Skeletal muscle cell (primary cell): ENCODE results near the gene ITPK1.
"Not testable (repeated sequence)": the region's sequence is repeated elsewhere in the genome, so short reads cannot be mapped to it uniquely, and the experiment has no call there.

ENCODE experiments used
- DNase-seq: peaks from one replicate; pipeline ENCODE4 v3.0.0-alpha.2; 2010; ENCODE audit warnings: low read depth
- H3K4me3 ChIP-seq: 2 replicates; pipeline ENCODE4 v1.5.1; 2011; ENCODE audit warnings: low read depth, mild to moderate bottlenecking, control low read depth, low read length, moderate library complexity

The ITPK1 gene

DNA sequence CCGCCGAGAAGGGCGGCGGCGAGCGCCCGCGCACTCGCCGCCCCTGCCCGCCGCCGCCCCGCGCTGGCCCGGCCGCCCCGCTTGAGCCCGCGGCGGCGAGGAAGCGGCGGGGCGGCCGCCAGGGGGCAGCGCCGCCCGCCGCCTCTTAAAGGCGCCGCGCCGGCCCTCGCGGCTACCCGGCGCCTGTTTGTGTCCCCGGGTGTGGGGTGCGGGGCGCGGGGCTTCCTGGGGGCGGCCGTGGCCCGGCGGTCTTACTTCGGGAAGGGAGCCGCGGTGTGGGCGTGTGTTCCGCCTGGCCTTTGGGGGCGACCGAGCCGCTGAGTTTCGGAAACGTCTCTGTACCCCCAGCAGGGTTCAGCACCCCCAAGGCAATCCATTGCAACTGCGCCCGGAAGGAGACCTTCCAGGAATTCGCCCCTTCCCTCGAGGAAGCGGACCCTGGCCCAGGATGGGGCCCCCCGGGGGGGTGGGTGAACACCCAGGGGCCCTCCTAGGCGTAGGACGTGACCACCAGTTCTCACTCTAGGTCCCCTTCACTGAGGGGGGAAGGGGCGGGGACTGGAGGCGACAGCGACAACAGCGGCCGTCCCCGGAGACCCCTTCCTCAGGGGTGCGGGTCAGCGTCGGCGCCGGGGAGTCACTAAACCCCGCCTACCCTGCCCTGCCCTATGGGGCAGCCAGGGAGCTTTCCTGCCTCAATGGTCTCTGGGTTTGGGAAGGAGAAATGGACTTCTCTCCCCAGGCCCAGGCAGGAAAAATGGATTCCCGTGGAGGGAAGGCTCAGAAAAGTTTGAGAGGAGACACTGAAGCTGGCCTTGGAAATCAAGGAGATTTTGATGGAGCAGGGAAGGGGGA lies at the start of gene ITPK1:
ITPK1 (minus strand) TSS at position 105 of the 855 bp plus-strand sequence. CDS start 762 bp downstream, outside the sequence.
- H3K4me3 ChIP-seq: peak within 1 kb of the TSS; percentile 70
- no peak for DNase-seq

- H3K4me3 ChIP-seq: no peak overlapping the region
- no peak for DNase-seq
Measured at GRCh38 chr14:93163564-93163963, 47.8 kb upstream of the ITPK1 start.

- H3K4me3 ChIP-seq: no peak overlapping the region
- no peak for DNase-seq
Measured at GRCh38 chr14:93161411-93161940, 45.8 kb upstream of the ITPK1 start.

DNA sequence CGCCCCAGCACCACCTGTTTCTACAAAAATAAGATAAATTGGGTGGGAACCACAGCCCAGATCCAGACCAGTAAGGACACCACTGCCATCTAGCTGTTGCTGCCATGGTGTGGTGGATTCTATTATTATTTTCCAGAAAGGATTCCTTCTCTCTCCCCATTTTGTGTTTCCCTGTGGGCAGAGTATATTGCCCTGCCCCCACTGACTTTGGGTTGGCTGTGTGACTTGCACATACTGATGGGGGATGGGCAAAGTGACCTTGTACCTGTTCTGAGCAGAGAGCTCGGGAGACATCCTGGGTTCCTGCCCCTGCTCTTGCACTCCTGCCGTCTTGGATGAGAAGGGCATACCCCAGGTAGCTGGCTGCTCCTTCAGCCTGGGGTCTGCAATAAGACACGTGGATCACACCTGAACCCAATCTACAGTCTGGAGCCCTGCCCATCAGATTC lies 44.7 kb upstream of the ITPK1 start:
- H3K4me3 ChIP-seq: no peak overlapping the region
- DNase-seq: no peak

DNA sequence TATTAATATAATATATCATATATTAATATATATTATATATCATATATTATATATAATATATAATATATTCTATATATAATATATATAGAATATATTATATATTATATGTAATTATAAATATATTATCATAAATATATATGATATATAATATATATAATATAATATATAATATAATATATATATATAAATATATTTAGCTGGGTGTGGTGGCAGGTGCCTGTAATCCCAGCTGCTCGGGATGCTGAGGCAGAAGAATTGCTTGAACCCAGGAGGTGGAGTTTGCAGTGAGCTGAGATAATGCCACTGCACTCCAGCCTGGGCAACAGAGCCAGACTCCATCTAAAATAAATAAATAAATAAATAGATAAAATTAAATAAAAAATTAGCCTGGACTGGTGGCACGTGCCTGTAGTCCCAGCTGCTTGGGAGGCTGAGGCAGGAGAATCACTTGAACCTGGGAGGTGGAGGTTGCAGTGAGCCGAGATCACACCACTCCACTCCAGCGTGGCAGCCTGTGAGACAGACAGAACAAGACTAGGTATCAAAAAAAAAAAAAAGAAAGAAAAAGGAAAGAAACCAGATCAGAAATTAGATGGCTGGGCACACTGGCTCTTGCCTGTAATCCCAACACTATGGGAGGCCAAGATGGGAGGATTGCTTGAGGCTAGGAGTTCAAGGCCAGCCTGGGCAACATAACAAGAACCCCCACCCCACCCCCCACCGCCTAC lies 44.1 kb upstream of the ITPK1 start:
- H3K4me3 ChIP-seq, DNase-seq: not testable (repeated sequence)

DNA sequence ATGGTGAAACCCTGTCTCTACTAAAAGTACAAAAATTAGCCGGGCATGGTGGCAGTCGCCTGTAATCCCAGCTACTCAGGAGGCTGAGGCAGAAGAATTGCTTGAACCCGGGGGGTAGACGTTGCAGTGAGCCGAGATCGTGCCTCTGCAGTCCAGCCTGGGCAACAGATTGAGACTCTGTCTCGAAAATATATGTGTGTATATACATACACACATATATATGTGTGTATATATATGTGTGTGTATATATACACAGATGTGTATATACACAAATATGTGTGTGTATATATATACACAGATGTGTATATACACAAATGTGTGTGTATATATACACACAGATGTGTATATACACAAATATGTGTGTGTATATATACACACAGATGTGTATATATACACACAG lies 42.6 kb upstream of the ITPK1 start:
- H3K4me3 ChIP-seq: not testable (repeated sequence)

GRCh38 chr14:93156693-93157369 lies 41.1 kb upstream of the ITPK1 start:
- H3K4me3 ChIP-seq: no peak overlapping the region
- no peak for DNase-seq

More for the DNA sequence above, 42.6 kb upstream of the ITPK1 start:
- DNase-seq: not testable (repeated sequence)

GRCh38 chr14:93155667-93156066 lies 39.9 kb upstream of the ITPK1 start:
- DNase-seq: no peak
- no peak overlapping the region for H3K4me3 ChIP-seq

DNA sequence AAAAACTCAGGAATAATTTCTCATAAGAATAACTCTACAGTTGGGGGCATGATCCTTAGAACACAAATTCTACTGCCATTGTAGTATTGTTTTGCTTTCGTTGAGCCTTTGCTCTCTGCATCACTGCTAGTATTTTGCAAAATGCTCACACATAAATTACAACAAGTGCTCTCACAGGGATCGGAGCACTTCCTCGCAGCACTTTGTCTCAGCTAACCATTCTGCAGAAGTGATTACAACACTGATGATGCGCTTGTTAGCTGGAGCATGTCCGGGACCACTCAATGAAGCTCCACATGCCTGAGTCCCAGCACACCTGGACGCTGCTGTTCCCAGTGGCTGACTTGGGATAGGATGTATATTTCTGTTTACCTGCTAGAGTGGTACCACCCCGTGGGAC lies 37.4 kb upstream of the ITPK1 start:
- H3K4me3 ChIP-seq: no peak overlapping the region
- DNase-seq: peak; percentile 11

- DNase-seq: no peak
- no peak overlapping the region for H3K4me3 ChIP-seq
Measured at GRCh38 chr14:93150227-93151208, 34.8 kb upstream of the ITPK1 start.

DNA sequence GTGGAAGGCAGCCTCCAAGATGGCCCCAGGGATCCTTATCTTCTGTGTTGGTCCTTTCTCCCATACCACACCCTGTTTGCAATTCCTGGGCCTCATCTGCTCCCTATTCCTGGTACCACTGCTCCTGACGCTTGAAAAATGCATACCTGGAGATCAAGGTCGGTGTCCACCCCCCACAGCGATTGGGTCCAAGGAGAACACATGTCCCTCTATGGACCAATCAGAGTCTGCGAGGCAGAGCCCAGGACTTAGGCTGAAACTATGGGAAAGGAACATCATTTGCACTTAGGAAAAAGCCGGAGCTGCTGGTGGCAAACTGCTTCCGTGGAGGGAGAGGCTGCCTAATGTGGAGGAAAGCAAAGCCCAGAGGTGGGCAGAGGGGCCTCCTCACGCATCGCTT lies 33.3 kb upstream of the ITPK1 start:
- no peak overlapping the region for H3K4me3 ChIP-seq

DNA sequence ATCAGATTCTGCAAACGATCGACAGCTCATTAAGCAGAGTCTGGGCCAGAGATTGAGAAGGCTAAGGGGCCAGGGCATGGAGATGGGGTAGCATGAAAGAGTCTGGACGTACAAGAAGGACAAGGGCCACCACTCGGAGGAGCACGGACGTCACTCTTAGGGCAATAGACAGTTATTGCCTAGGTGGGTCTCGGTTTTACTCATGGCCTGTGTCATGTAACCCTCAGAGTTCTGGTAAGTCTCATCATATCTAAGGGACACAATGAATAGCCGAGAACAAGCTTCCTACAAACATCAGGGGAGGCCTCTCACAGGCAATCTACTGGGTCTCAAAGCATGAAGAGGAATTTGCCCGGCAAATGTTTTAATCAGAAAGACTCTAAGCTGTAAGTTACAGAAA lies 30.4 kb upstream of the ITPK1 start:
- no peak for DNase-seq

More for the DNA sequence above, 33.3 kb upstream of the ITPK1 start:
- DNase-seq: no peak

DNA sequence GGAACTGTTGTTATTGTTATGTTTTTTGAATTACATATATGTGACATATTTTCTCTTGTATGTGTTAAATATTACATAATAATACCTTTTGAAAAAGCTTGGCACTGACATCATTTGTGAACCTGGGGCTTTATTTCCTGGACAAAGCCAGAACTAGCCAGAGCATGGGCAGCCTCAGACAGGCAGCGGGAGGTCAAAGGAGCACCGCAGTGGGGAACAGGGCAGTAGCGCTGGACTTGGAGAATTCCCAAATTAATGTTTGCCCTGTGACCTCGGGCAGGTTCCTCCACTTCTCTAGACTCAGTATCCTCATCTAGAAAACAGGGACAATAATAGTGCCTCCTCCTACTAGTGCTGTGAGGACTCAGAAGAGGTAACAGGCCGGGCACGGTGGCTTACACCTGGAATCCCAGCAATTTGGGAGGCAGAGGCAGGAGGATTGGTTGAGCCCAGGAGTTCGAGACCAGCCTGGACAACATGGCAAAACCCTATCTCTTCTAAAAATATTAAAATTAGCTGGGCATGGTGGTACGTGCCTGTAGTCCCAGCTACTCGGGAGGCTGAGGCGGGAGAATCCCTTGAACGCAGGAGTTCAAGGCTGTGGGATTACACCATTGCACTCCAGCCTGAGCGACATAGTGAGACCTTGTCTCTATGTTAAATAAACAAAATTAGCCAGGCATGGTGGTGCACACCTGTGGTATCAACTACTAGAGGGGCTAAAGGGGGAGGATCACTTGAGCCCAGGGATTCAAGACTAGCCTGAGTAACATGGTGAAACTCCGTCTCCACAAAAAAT lies 27.3 kb upstream of the ITPK1 start:
- no peak overlapping the region for H3K4me3 ChIP-seq
- no peak for DNase-seq

More for the DNA sequence above, 30.4 kb upstream of the ITPK1 start:
- no peak overlapping the region for H3K4me3 ChIP-seq

- H3K4me3 ChIP-seq: no peak overlapping the region
- DNase-seq: no peak
Measured at GRCh38 chr14:93137864-93138263, 22.1 kb upstream of the ITPK1 start.

DNA sequence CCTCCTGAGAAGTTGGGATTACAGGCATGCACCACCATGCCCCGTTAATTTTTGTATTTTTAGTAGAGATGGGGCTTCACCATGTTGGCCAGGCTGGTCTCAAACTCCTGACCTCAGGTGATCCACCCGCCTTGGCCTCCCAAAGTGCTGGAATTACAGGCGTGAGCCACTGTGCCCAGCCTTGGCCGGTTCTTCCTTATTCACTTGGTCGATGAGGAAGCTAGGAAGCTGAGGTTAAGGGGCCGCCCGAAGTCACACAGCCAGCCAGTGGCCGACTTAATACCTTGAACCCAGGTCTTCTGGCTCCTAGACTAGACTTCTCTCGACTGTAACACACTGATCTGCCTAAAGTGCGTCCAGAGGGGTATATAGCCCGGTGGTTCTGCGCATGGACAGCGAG lies 20.8 kb upstream of the ITPK1 start:
- not testable (repeated sequence) for H3K4me3 ChIP-seq, DNase-seq

DNA sequence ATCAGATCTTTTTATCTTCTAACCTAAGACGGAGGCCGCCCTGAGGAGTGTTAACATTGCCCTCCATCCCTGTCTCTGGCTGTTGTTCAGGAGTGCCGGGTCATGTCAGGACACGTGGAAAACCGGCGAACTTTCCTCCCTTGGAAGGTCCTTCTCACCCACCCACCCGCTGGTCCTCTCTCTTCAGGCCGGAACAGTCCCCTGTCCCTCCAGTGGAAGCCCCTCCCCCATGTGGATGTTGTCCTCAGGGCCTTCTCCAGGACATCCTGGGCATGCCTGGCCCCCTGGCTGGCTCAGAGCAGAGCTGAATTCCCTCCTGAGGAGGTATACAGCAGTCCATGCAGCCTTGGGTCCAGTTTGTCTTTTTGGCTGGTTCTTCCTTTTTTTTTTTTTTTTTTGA lies 20.3 kb upstream of the ITPK1 start:
- DNase-seq: no peak
- H3K4me3 ChIP-seq: no peak overlapping the region

GRCh38 chr14:93135399-93135798 lies 19.7 kb upstream of the ITPK1 start:
- no peak for DNase-seq
- H3K4me3 ChIP-seq: no peak overlapping the region

GRCh38 chr14:93133464-93133863 lies 17.7 kb upstream of the ITPK1 start:
- DNase-seq: peak; percentile 53
- no peak overlapping the region for H3K4me3 ChIP-seq
